Stimulated activated CD4-positive, alpha-beta T cell treated with anti-CD3 and anti-CD28 coated beads, Interleukin-15, amount 100 ng/mL, for 24 hours (primary cell): Measurements from ENCODE around the gene RAB3C.
"Not testable (repeated sequence)": the region's sequence is repeated elsewhere in the genome, so short reads cannot be mapped to it uniquely, and the experiment has no call there.

Experiments
- DNase-seq: peaks from one replicate; pipeline ENCODE4 v3.0.0-alpha.2; 2020

Gene RAB3C

GRCh38 chr5:58582803-58583491 is at the start of gene RAB3C:
Gene RAB3C (plus strand): TSS chr5:58583075. CDS start chr5:58583209, 134 bp downstream.
- peak; percentile 82 for DNase-seq

DNA sequence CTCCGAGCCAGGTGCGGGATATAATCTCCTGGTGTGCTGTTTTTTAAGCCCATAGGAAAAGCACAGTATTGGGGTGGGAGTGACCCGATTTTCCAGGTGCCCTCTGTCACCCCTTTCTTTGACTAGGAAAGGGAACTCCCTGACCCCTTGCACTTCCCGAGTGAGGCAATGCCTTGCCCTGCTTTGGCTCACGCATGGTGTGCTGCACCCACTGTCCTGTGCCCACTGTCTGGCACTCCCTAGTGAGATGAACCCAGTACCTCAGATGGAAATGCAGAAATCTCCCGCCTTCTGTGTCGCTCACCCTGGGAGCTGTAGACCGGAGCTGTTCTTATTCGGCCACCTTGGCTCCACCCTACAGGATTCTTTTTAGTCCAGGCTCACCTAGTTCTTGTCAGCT is 40.9 kb upstream of the RAB3C start:
- not testable (repeated sequence) for DNase-seq

DNA sequence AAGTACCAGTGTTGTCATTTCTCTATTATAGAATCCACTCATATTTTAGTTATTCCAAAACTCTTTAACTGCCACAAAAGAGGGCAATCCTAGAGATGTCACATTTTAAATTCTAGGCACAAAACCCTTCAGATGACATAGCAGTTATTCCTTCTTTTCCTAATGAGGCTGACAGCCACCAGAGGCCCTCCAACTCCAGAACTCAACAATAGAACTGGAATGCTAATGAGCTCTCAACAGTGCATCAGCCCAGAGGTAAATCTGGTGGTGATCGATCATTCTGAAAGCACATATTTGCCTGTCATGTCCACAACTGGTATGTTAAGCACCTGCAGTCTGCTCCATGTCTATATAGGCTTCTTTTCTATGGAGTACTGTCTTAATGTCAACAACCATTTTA is 40.2 kb upstream of the RAB3C start:
- no peak for DNase-seq

DNA sequence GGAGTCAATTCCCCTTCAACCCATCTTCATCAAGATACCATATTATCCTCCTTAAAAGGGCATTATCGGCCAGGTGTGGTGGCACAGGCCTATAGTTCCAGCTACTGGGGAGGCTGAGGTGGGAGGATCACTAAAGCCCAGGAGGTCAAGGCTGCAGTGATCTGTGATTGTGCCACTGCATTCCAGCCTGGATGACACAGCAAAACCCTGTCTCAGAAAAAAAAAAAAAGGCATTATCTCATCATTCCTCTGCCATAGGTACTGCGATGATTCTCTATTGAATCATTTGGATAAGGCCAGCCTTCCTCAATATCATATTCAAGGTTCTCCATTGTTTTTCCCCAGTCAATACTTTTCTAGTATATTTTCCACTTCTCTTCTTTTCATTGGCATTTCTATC is 39.2 kb upstream of the RAB3C start:
- no peak for DNase-seq

DNA sequence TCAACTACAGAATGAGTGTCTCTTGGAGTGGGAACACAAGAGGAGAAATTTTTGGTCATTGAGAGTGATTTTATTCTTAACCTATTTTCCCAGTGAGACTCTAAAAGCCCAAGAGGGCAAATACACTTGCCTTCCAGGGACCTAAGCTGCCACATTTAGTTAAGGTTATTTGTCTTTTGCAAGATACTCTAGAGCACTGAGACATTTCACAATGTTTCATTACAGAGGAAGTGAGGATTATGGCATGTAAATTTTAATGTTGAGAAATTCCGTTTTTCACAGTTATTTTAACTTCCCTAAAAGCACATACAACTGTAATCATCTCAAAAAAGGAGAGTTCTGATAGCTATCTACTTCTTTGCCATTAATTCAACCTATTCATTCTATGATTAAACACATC is 38.7 kb upstream of the RAB3C start:
- DNase-seq: no peak

- DNase-seq: no peak
Measured at GRCh38 chr5:58544926-58545325, 37.9 kb upstream of the RAB3C start.

DNA sequence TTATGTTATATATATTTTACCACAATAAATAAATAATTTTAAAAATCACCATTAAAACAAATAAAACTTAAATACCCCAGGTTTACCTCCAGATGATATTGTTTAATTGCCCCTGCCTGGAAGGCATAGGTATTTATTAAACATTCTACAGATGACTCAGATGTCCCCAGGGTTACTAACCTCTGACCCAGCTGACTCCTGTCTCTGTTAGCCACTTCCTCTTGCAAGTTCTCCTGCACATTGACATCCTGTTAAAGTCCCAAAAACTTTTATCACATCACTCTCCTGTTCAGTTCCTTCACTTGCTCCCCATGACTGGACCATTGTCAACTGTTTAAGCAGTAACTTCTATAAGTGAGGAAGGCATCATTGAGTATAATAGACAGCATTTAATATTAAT is 37.0 kb upstream of the RAB3C start:
- no peak for DNase-seq

DNA sequence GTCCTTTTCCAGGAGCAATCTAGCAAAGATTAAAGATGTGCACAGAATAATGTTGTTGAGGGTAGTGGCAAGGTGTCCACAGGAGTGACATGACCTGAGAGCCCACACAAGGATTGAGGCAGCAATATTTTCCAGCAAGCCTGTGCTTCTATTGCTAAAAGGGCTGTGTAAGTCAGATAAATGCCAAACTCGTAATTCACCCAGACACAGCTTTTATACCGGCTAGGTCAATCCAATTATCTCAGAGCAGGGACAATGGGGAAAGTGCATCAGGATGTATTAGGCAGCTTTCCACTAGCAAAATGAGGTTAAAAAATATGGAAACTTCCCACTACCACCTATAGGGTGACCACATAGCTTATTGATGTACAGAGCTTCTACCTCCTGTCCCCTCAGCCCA is 34.8 kb upstream of the RAB3C start:
- no peak for DNase-seq

DNA sequence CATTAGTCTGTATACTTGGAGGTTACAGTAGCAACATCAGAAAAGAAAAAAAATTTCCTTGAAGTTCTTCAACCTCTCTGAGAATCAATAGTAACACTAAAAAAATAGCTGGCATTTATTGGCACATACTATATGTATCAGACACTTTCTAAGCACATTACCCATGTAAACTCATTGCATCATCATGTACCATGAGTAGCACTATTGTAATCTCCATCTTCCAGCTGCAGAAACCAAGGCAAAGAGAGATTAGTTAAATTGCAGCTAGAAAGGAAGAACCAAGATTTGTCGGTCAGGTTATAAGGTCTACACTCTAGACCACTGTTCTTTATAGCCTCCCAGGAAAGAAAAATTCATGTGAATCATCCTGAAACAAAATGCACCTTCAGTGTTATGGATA is 31.4 kb upstream of the RAB3C start:
- no peak for DNase-seq

DNA sequence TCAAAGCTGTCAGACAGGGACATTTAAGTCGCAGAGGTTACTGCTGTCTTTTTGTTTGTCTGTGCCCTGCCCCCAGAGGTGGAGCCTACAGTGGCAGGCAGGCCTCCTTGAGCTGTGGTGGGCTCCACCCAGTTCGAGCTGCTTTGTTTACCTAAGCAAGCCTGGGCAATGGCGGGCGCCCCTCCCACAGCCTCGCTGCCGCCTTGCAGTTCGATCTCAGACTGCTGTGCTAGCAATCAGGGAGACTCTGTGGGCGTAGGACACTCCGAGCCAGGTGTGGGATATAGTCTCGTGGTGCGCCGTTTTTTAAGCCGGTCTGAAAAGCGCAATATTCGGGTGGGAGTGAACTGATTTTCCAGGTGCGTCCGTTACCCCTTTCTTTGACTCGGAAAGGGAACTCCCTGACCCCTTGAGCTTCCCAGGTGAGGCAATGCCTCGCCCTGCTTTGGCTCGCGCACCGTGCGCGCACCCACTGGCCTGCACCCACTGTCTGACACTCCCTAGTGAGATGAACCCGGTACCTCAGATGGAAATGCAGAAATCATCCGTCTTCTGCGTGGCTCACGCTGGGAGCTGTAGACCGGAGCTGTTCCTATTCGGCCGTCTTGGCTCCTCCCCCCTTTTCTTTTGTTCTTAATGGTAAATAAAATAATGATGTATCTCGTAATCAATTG is 25.1 kb upstream of the RAB3C start:
- DNase-seq: not testable (repeated sequence)

DNA sequence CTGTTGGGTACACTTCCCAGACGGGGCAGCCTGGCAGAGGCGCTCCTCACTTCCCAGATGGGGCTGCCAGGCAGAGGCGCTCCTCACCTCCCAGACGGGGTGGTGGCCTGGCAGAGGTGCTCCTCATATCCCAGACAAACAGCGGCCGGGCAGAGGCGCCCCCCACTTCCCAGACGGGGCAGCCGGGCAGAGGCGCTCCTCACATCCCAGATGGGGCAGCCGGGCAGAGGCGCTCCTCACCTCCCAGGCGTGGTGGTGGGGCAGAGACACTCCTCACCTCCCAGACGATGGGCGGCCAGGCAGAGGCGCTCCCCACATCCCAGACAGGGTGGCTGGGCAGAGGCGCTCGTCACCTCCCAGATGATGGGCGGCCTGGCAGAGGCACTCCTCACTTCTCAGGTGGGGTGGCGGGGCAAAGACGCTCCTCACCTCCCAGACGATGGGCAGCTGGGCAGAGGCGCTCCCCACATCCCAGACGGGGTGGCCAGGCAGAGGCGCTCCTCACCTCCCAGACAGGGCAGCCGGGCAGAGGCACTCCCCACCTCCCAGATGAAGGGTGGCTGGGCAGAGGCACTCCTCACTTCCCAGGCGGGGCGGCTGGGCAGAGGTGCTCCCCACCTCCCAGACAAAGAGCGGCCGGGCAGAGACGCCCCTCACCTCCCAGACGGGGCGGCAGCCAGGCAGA is 19.7 kb upstream of the RAB3C start:
- DNase-seq: not testable (repeated sequence)

DNA sequence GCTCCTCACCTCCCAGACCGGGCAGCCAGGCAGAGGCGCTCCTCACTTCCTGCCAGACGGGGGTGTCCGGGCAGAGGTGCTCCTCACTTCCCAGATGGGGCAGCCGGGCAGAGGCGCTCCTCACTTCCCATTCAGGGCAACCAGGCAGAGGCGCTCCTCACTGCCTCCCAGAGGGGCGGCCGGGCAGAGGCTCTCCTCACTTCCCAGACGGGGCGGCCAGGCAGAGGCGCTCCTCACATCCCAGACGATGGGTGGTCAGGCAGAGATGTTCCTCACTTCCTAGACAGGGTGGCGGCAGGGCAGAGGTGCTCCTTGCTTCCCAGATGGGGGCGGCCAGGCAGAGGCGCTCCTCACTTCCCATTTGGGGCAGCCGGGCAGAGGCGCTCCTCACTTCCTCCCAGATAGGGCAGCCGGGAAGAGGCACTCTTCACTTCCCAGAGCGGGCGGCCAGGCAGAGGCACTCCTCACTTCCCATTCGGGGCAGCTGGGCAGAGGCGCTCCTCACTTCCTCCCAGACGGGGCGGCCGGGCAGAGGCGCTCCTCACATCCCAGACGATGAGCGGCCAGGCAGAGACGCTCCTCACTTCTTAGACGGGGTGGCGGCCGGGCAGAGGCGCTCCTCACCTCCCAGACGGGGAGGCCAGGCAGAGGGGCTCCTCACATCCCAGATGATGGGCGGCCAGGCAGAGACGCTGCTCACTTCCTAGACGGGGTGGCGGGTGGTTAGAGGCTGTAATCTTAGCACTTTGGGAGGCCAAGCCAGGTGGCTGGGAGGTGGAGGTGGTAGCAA is 18.6 kb upstream of the RAB3C start:
- DNase-seq: not testable (repeated sequence)

GRCh38 chr5:58565033-58565432 is 17.8 kb upstream of the RAB3C start:
- DNase-seq: no peak

GRCh38 chr5:58571501-58571900 is 11.4 kb upstream of the RAB3C start:
- DNase-seq: no peak

GRCh38 chr5:58572973-58573372 is 9.9 kb upstream of the RAB3C start:
- not testable (repeated sequence) for DNase-seq

DNA sequence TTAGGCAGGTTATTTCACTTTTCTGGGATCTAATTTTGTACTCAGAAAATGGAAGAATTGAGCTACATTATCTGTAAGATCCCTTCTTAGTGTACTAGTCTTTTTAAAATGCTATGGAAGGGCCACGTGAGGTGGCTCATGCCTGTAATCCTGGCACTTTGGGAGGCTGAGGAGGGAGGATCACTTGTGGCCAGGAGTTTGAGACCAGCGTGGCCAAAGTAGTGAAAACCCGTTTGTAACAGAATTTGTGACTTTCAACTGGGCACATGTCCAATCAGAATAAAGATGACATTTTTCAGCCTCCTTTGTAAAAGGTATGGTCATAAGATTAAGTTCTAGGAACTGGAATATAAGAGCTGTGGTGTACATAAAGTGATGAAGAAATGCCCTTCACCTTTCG is 3.1 kb upstream of the RAB3C start:
- DNase-seq: no peak

DNA sequence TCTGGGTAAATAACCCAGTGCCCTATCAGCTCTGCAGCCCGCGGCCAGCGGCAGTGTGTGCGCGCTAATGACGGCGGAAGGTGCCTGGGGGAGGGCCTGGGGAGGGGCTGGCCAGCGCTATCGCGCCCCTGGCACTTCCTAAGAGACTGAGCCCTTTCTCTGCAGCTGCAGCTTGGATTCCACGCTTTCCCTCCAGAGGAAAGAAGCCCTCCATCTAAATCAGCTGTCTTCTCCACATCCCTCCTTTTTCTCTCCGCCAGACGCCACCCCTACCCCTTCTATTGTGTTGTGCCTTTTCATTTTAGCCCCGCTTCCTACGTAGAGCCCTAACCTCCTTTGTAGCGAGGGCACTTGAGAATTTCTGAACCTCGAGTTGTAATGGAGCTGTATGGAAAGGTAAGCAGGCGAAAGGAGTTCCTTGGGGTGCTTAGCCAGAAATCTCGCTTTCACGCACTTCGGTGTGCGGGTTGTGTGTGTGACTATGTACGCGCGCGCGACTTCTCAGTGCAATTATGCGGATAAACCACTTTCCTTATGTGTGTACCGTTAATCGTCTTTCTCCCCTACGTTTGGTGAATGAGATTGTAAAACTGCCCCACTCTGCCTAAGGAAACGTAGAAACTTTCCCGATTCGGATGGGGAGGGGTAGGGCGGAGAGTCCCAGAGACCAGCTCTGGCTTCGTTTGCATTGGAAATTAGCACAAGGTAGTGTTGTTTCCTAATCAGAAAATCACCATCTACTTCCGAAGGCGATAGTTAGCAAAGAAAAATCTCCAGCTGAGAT is 664 bp upstream of the RAB3C start:
- DNase-seq: no peak

GRCh38 chr5:58595952-58596351 is 13.1 kb downstream of the RAB3C start:
- no peak for DNase-seq

GRCh38 chr5:58598440-58598839 is 15.6 kb downstream of the RAB3C start:
- DNase-seq: no peak

- DNase-seq: no peak
Measured at GRCh38 chr5:58599217-58599616, 16.3 kb downstream of the RAB3C start.

DNA sequence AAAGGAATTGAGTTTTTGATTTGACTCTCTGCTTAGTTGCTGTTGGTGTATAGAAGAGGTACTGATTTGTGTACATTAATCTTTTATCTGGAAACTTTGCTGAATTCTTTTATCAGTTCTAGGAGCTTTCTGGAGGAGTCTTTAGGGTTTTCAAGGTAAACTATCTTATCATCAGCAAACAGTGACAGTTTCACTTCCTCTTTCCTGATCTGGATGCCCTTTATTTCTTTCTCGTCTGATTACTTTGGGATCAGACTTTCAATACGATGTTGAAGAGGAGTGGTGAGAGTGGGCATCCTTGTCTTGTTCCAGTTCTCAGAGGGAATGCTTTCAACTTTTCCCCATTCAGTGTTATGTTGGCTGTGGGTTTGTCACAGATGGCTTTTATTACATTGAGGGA is 17.7 kb downstream of the RAB3C start:
- not testable (repeated sequence) for DNase-seq

DNA sequence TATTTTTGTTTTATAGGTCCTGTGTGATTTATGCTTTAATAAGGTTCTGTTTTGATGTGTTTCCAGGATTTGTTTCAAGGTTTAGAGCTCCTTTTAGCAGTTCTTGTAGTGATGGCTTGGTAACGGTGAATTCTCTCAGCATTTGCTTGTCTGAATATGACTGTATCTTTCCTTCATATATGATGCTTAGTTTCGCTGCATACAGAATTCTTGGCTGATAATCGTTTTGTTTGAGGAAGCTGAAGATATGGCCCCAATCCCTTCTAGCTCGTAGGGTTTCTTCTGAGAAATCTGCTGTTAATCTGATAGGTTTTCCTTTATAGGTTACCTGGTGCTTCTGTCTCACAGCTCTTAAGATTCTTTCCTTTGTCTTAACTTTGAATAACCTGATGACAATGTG is 20.0 kb downstream of the RAB3C start:
- DNase-seq: not testable (repeated sequence)

DNA sequence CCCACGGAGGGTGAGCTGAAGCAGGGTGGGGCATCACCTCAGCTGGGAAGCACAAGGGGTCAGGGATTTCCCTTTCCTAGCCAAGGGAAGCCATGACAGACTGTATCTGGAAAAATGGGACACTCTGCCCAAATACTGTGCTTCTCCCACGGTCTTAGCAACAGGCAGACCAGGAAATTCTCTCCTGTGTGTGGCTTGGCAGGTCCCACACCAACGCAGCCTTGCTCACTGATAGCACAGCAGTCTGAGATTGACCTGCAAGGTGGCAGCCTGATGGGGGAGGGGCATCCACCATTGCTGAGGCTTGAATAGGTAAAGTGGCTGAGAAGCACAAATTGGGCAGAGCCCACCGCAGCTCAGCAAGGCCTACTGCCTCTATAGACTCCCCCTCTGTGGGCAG is 23.2 kb downstream of the RAB3C start:
- DNase-seq: no peak
